Large intestine (tissue), 3 donors: ENCODE results near the gene FNDC8. TPM values are rescaled to one million over a fixed set of nuclear protein-coding genes. Genes with fewer than 3 reads are reported as not detected.
"Not testable (repeated sequence)": the region's sequence is repeated elsewhere in the genome, so short reads cannot be mapped to it uniquely, and the experiment has no call there.

ENCODE experiments used
- DNase-seq, 2 donors: peaks; one replicate each; pipeline versions ENCODE4 v3.0.0 to v3.0.0-alpha.2; 2013
- H3K27ac ChIP-seq: one replicate; pipeline ENCODE4 v1.5.1; 2013; ENCODE audit warnings: low read length
- H3K27me3 ChIP-seq: 2 replicates; pipeline ENCODE4 v1.6.1; 2013; ENCODE audit warnings: low read length; ENCODE audit not compliant: control insufficient read depth, insufficient read depth
- H3K36me3 ChIP-seq: 2 replicates; pipeline ENCODE4 v1.6.1; 2013; ENCODE audit warnings: low read length; ENCODE audit not compliant: control insufficient read depth, insufficient read depth
- H3K4me1 ChIP-seq: one replicate; pipeline ENCODE4 v1.6.1; 2013; ENCODE audit warnings: low read length; ENCODE audit not compliant: control insufficient read depth, insufficient read depth
- H3K4me3 ChIP-seq: one replicate; pipeline ENCODE4 v1.5.1; 2013; ENCODE audit warnings: low read length
- H3K9me3 ChIP-seq: one replicate; pipeline ENCODE4 v1.6.1; 2013; ENCODE audit warnings: mild to moderate bottlenecking, low read depth, low read length, moderate library complexity; ENCODE audit not compliant: control insufficient read depth
- WGBS: methylation state at CpG from one replicate; pipeline ENCODE4 v1.1.5; 2013; ENCODE audit warnings: low lambda C conversion rate; ENCODE audit not compliant: insufficient coverage; 5-methylcytosine and 5-hydroxymethylcytosine counted together
- polyA plus RNA-seq: library from polyadenylated mRNA; unstranded; fragments of 120-200 nt; gene quantifications from one replicate; pipeline ENCODE4 v1.2.1, GENCODE V29; 2013

FNDC8 gene
- polyA plus RNA-seq, 1 donor: 0.07 TPM

- Histone ChIP-seq H3K9me3 (no peaks in the 10 kb centered on the region), H3K27ac (no peak overlapping the region), H3K4me1 (peaks cover 37% of the 10 kb centered on the region), H3K4me3 (no peak overlapping the region), H3K36me3 (no peaks in the 10 kb centered on the region), H3K27me3 (no peaks in the 10 kb centered on the region)
- DNase-seq: peak in 1 of 2 donors; percentile 27
- WGBS: 33% methylated on average over 2 of the region's 2 CpGs
Observed at GRCh38 chr17:35083071-35083470, 38.3 kb upstream of the FNDC8 start.

- no CpG with 5 or more reads among the region's 2 CpGs for WGBS
- DNase-seq: peak in 1 of 2 donors; percentile 39
- H3K27ac ChIP-seq: no peak overlapping the region
- H3K9me3 ChIP-seq: no peaks in the 10 kb centered on the region
- H3K4me1 ChIP-seq: peaks cover 28% of the 10 kb centered on the region
- H3K4me3 ChIP-seq: no peak overlapping the region
- H3K27me3 ChIP-seq: no peaks in the 10 kb centered on the region
- H3K36me3 ChIP-seq: no peaks in the 10 kb centered on the region
Observed at GRCh38 chr17:35084987-35085386, 36.4 kb upstream of the FNDC8 start.

GRCh38 chr17:35086164-35086563, 35.3 kb upstream of the FNDC8 start:
- no peak overlapping the region for H3K4me3 ChIP-seq
- WGBS: no CpG with 5 or more reads among the region's 8 CpGs
- no peak for DNase-seq
- H3K27me3 ChIP-seq: no peaks in the 10 kb centered on the region
- no peaks in the 10 kb centered on the region for H3K9me3 ChIP-seq
- peaks cover 26% of the 10 kb centered on the region for H3K4me1 ChIP-seq
- no peaks in the 10 kb centered on the region for H3K36me3 ChIP-seq
- H3K27ac ChIP-seq: peak overlapping the region; percentile 98

GRCh38 chr17:35086931-35087573, 34.4 kb upstream of the FNDC8 start:
- Histone ChIP-seq H3K9me3 (no peaks in the 10 kb centered on the region), H3K36me3 (no peaks in the 10 kb centered on the region), H3K27me3 (no peaks in the 10 kb centered on the region), H3K4me1 (peaks cover 23% of the 10 kb centered on the region), H3K27ac (peak overlapping the region; percentile 98), H3K4me3 (peak overlapping the region; percentile 86)
- no CpG with 5 or more reads among the region's 8 CpGs for WGBS
- peak; percentile 27 to 50 for DNase-seq

GRCh38 chr17:35087731-35088355, 33.6 kb upstream of the FNDC8 start:
- Histone ChIP-seq H3K27me3 (no peaks in the 10 kb centered on the region), H3K9me3 (no peaks in the 10 kb centered on the region), H3K36me3 (no peaks in the 10 kb centered on the region), H3K27ac (peak overlapping the region; percentile 98), H3K4me3 (peak overlapping the region; percentile 86), H3K4me1 (peaks cover 22% of the 10 kb centered on the region)
- WGBS: 20% methylated on average over 1 of the region's 9 CpGs
- peak; percentile 90 to 97 for DNase-seq

GRCh38 chr17:35088356-35088880, 33.0 kb upstream of the FNDC8 start:
- H3K27me3 ChIP-seq: no peaks in the 10 kb centered on the region
- H3K4me1 ChIP-seq: peaks cover 22% of the 10 kb centered on the region
- WGBS: no CpG with 5 or more reads among the region's 26 CpGs
- peak overlapping the region; percentile 86 for H3K4me3 ChIP-seq
- DNase-seq: peak in 1 of 2 donors; percentile 82
- peak overlapping the region; percentile 98 for H3K27ac ChIP-seq
- no peaks in the 10 kb centered on the region for H3K9me3 ChIP-seq
- no peaks in the 10 kb centered on the region for H3K36me3 ChIP-seq

- DNase-seq: peak; percentile 74 to 88
- H3K4me3 ChIP-seq: peak overlapping the region; percentile 86
- no CpG with 5 or more reads among the region's 80 CpGs for WGBS
- H3K9me3 ChIP-seq: no peaks in the 10 kb centered on the region
- H3K27ac ChIP-seq: peak overlapping the region; percentile 98
- H3K36me3 ChIP-seq: no peaks in the 10 kb centered on the region
- H3K4me1 ChIP-seq: peaks cover 22% of the 10 kb centered on the region
- no peaks in the 10 kb centered on the region for H3K27me3 ChIP-seq
Observed at GRCh38 chr17:35088881-35089585, 32.4 kb upstream of the FNDC8 start.

GRCh38 chr17:35089586-35090296, 31.7 kb upstream of the FNDC8 start:
- Histone ChIP-seq H3K27ac (peak overlapping the region; percentile 66), H3K27me3 (no peaks in the 10 kb centered on the region), H3K9me3 (no peaks in the 10 kb centered on the region), H3K4me3 (peak overlapping the region; percentile 48), H3K36me3 (no peaks in the 10 kb centered on the region), H3K4me1 (peaks cover 22% of the 10 kb centered on the region)
- DNase-seq: no peak
- no CpG with 5 or more reads among the region's 22 CpGs for WGBS

GRCh38 chr17:35090707-35091106, 30.7 kb upstream of the FNDC8 start:
- H3K4me1 ChIP-seq: peaks cover 14% of the 10 kb centered on the region

GRCh38 chr17:35094902-35095301, 26.5 kb upstream of the FNDC8 start:
- H3K9me3 ChIP-seq: no peaks in the 10 kb centered on the region
- peaks cover 4% of the 10 kb centered on the region for H3K36me3 ChIP-seq
- H3K4me3 ChIP-seq: no peak overlapping the region
- no peak for DNase-seq
- H3K4me1 ChIP-seq: no peaks in the 10 kb centered on the region
- H3K27me3 ChIP-seq: no peaks in the 10 kb centered on the region
- no CpG with 5 or more reads among the region's 2 CpGs for WGBS
- H3K27ac ChIP-seq: no peak overlapping the region

More at GRCh38 chr17:35090707-35091106, 30.7 kb upstream of the FNDC8 start:
- H3K27me3 ChIP-seq, H3K4me3 ChIP-seq, H3K9me3 ChIP-seq, H3K27ac ChIP-seq, H3K36me3 ChIP-seq, DNase-seq: not testable (repeated sequence)
- WGBS: no CpG with 5 or more reads among the region's 11 CpGs
